ENCODE measurements around the gene AHCTF1.

The AHCTF1 gene

GRCh38 chr1:246792603-246793002 is 139.1 kb downstream of the AHCTF1 start:
- no peak for DNase-seq (ENCODE audit: low spot score)
- Histone ChIP-seq H3K4me3 (no peak overlapping the region), H3K27ac (no peak overlapping the region)
- no peak for TF ChIP-seq CTCF (IDR thresholded peaks at IDR 0.05)

- TF ChIP-seq CTCF (IDR thresholded peaks at IDR 0.05) = no peak
- no peak overlapping the region for H3K4me3 ChIP-seq
- H3K27ac ChIP-seq = no peak overlapping the region
- no peak for DNase-seq (ENCODE audit: low spot score)
Observed at GRCh38 chr1:246791303-246791918, 140.3 kb downstream of the AHCTF1 start.

GRCh38 chr1:246790833-246791232 is 140.9 kb downstream of the AHCTF1 start:
- Histone ChIP-seq H3K27ac (no peak overlapping the region), H3K4me3 (no peak overlapping the region)
- DNase-seq (ENCODE audit: low spot score) = no peak
- no peak for TF ChIP-seq CTCF (IDR thresholded peaks at IDR 0.05)

- no peak overlapping the region for H3K4me3 ChIP-seq
- no peak overlapping the region for H3K27ac ChIP-seq
- no peak for DNase-seq (ENCODE audit: low spot score)
- TF ChIP-seq CTCF (IDR thresholded peaks at IDR 0.05) = no peak
Observed at GRCh38 chr1:246790364-246790763, 141.4 kb downstream of the AHCTF1 start.

GRCh38 chr1:246789454-246790339 is 142.1 kb downstream of the AHCTF1 start:
- no peak for TF ChIP-seq CTCF (IDR thresholded peaks at IDR 0.05)
- no peak for DNase-seq (ENCODE audit: low spot score)
- peak overlapping the region; percentile 57 for H3K4me3 ChIP-seq
- H3K27ac ChIP-seq = no peak overlapping the region
